Spinal cord (tissue), 10 donors: ENCODE measurements around the gene SIRPA. TPM values are rescaled to one million over a fixed set of nuclear protein-coding genes. Genes with fewer than 3 reads are reported as not detected.
A peak's percentile ranks its signal among the peaks of the same experiment; 100 is the strongest.

Source experiments
- DNase-seq, 6 donors: peaks; one replicate each; pipeline versions ENCODE4 v3.0.0 to v3.0.0-alpha.2; 2013 to 2015; ENCODE audit warnings: low spot score in 6 of 6, low read depth in 4 of 6
- H3K27ac ChIP-seq: one replicate; pipeline ENCODE4 v1.5.1; 2013; ENCODE audit warnings: low read depth, low read length, control low read depth
- H3K27me3 ChIP-seq: one replicate; pipeline ENCODE4 v1.6.1; 2013; ENCODE audit warnings: low read length; ENCODE audit not compliant: control insufficient read depth, insufficient read depth
- H3K36me3 ChIP-seq: one replicate; pipeline ENCODE4 v1.6.1; 2013; ENCODE audit warnings: low read length; ENCODE audit not compliant: control insufficient read depth, insufficient read depth
- H3K4me1 ChIP-seq: one replicate; pipeline ENCODE4 v1.6.1; 2013; ENCODE audit warnings: low read length; ENCODE audit not compliant: control insufficient read depth, insufficient read depth
- H3K4me3 ChIP-seq: one replicate; pipeline ENCODE4 v1.5.1; 2013; ENCODE audit warnings: low read depth, low read length, control low read depth
- H3K9me3 ChIP-seq: one replicate; pipeline ENCODE4 v1.6.1; 2013; ENCODE audit warnings: low read length; ENCODE audit not compliant: control insufficient read depth, insufficient read depth
- WGBS: methylation state at CpG from one replicate; pipeline ENCODE4 v1.1.5; 2013; ENCODE audit warnings: missing lambda C conversion rate; ENCODE audit not compliant: insufficient coverage; 5-methylcytosine and 5-hydroxymethylcytosine counted together
- polyA plus RNA-seq, 2 donors: library from polyadenylated mRNA; unstranded; fragments of 120-200 nt; gene quantifications; one replicate each; pipeline ENCODE4 v1.2.1, GENCODE V29; 2013; ENCODE audit not compliant: insufficient read length in 2 of 2
- total RNA-seq, 2 donors: library from RNA; depleted of rRNA in 1 of 2; stranded (reverse); fragments of 120-200 nt in 1 of 2; fragments of >200 nt in 1 of 2; gene quantifications; one replicate each; pipeline versions ENCODE4 v1.2.3 to v1.2.4, GENCODE V29; 2013 to 2014
- donor health status: healthy.

SIRPA gene
- total and polyA plus RNA-seq, 4 donors = 22.1 to 49.7 (median 39.8) TPM

GRCh38 chr20:1893721-1894470, 1.3 kb upstream of the SIRPA start:
- Histone ChIP-seq H3K27ac (peak overlapping the region; percentile 61), H3K36me3 (peaks cover 8% of the 10 kb centered on the region), H3K4me3 (peak overlapping the region; percentile 43), H3K4me1 (peaks cover 64% of the 10 kb centered on the region), H3K27me3 (peaks cover 4% of the 10 kb centered on the region), H3K9me3 (no peaks in the 10 kb centered on the region)
- peak in 1 of 6 donors; percentile 84 for DNase-seq
- 8% methylated on average over 52 of the region's 54 CpGs for WGBS

- peaks cover 66% of the 10 kb centered on the region for H3K4me1 ChIP-seq
- DNase-seq = peak in 2 of 6 donors; percentile 42 to 81
- peaks cover 4% of the 10 kb centered on the region for H3K27me3 ChIP-seq
- 0% methylated on average over 59 of the region's 70 CpGs for WGBS
- no peaks in the 10 kb centered on the region for H3K9me3 ChIP-seq
- H3K4me3 ChIP-seq = peak overlapping the region; percentile 43
- H3K27ac ChIP-seq = no peak overlapping the region
- H3K36me3 ChIP-seq = peaks cover 8% of the 10 kb centered on the region
These were observed 696 bp upstream of the SIRPA start for GRCh38 chr20:1894471-1894950.

- Histone ChIP-seq H3K27ac (peak overlapping the region; percentile 40), H3K36me3 (peaks cover 9% of the 10 kb centered on the region), H3K27me3 (peaks cover 4% of the 10 kb centered on the region), H3K4me1 (peaks cover 68% of the 10 kb centered on the region), H3K9me3 (no peaks in the 10 kb centered on the region), H3K4me3 (peak overlapping the region; percentile 58)
- peak in 1 of 6 donors; percentile 41 for DNase-seq
- WGBS = 13% methylated on average over 18 of the region's 24 CpGs
These were observed 672 bp downstream of the SIRPA start for GRCh38 chr20:1895674-1896483.

- Histone ChIP-seq H3K4me1 (peaks cover 68% of the 10 kb centered on the region), H3K9me3 (no peaks in the 10 kb centered on the region), H3K4me3 (peak overlapping the region; percentile 58), H3K36me3 (peaks cover 10% of the 10 kb centered on the region), H3K27ac (no peak overlapping the region), H3K27me3 (peaks cover 4% of the 10 kb centered on the region)
- DNase-seq = no peak
- WGBS = 48% methylated on average over 8 of the region's 12 CpGs
These were observed 1.5 kb downstream of the SIRPA start for GRCh38 chr20:1896484-1897258.

- 90% methylated on average over 2 of the region's 2 CpGs for WGBS
- Histone ChIP-seq H3K27ac (peak overlapping the region; percentile 40), H3K4me3 (no peak overlapping the region), H3K4me1 (peaks cover 62% of the 10 kb centered on the region), H3K27me3 (peaks cover 4% of the 10 kb centered on the region), H3K9me3 (no peaks in the 10 kb centered on the region), H3K36me3 (peaks cover 10% of the 10 kb centered on the region)
- DNase-seq = no peak
These were observed 2.3 kb downstream of the SIRPA start for GRCh38 chr20:1897541-1897940.

- Histone ChIP-seq H3K4me3 (no peak overlapping the region), H3K9me3 (no peaks in the 10 kb centered on the region), H3K36me3 (peaks cover 10% of the 10 kb centered on the region), H3K4me1 (peaks cover 57% of the 10 kb centered on the region), H3K27me3 (peaks cover 4% of the 10 kb centered on the region), H3K27ac (peak overlapping the region; percentile 40)
- 94% methylated on average over 3 of the region's 11 CpGs for WGBS
- no peak for DNase-seq
These were observed 2.8 kb downstream of the SIRPA start for GRCh38 chr20:1897965-1898464.

- Histone ChIP-seq H3K4me1 (peaks cover 51% of the 10 kb centered on the region), H3K9me3 (no peaks in the 10 kb centered on the region), H3K36me3 (peaks cover 10% of the 10 kb centered on the region), H3K27me3 (peaks cover 4% of the 10 kb centered on the region), H3K4me3 (no peak overlapping the region), H3K27ac (no peak overlapping the region)
- 81% methylated on average over 7 of the region's 15 CpGs for WGBS
- no peak for DNase-seq
These were observed 3.5 kb downstream of the SIRPA start for GRCh38 chr20:1898482-1899240.

GRCh38 chr20:1899241-1899525, 4.0 kb downstream of the SIRPA start:
- no peak overlapping the region for H3K27ac ChIP-seq
- DNase-seq = no peak

More at GRCh38 chr20:1899241-1899525, 4.0 kb downstream of the SIRPA start:
- H3K4me3 ChIP-seq = no peak overlapping the region
- peaks cover 10% of the 10 kb centered on the region for H3K36me3 ChIP-seq
- H3K27me3 ChIP-seq = peaks cover 4% of the 10 kb centered on the region
- no peaks in the 10 kb centered on the region for H3K9me3 ChIP-seq
- H3K4me1 ChIP-seq = peaks cover 47% of the 10 kb centered on the region
- 70% methylated on average over 5 of the region's 6 CpGs for WGBS
